ENCODE results near the gene RAB40B. TPM values are rescaled to one million over a fixed set of nuclear protein-coding genes. Genes with fewer than 3 reads are reported as not detected.
A peak's percentile ranks its signal among the peaks of the same experiment; 100 is the strongest.

Gene RAB40B
- polyA plus RNA-seq, 1 donor (not counting 4 experiments of a cell fraction or from before 2014, with no cell fraction given), result 10.6 TPM

DNA sequence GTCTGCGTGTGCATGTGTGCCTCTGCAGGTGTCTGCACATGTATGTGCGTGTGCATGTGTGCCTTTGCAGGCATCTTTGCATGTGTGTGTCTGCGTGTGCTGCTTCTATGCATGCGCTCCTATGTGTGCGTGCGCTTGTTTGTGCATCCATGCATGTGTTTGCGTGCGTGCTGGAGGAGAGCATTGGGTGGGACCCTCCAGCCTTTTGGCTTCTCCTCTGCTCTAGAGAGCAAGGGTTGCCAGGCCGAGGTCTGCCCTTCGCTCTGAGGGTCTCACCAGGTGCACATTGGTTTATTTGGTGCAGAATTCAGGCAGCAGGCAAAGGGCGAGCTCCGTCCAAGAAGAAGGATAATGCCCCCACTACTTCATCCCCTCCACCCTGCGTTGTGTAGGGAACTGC, 1.1 kb upstream of the RAB40B start:
- H3K36me3 ChIP-seq (ENCODE audit: control insufficient read depth in 2 of 2, extremely low read depth in 1 of 2, insufficient read depth in 2 of 2, low read length in 2 of 2), result no peaks in the 10 kb centered on the region
- no peaks in the 10 kb centered on the region for H4K20me1 ChIP-seq (ENCODE audit: control insufficient read depth, extremely low read depth, insufficient read depth, low read length)
- H3K27ac ChIP-seq (ENCODE audit: control insufficient read depth, insufficient read depth, low read length), result no peak overlapping the region
- peaks cover 17% of the 10 kb centered on the region for H3K4me1 ChIP-seq (ENCODE audit: control insufficient read depth, extremely low read depth, insufficient read depth, low read length)
- no peaks in the 10 kb centered on the region for H3K9me1 ChIP-seq (ENCODE audit: control insufficient read depth, extremely low read depth, insufficient read depth, low read length)
- no peak overlapping the region for H3K4me2 ChIP-seq (ENCODE audit: control insufficient read depth, extremely low read depth, insufficient read depth, low read depth, low read length)
- H3K27me3 ChIP-seq (ENCODE audit: control insufficient read depth, extremely low read depth, insufficient read depth, low read length), result peaks cover 6% of the 10 kb centered on the region
- FAIRE-seq (no peak), DNase-seq (ENCODE audit: low read depth, low spot score) (no peak)
- peaks cover under 1% of the 10 kb centered on the region for H3K9me3 ChIP-seq (ENCODE audit: control insufficient read depth, low read depth, low read length)
- H3K79me2 ChIP-seq (ENCODE audit: control insufficient read depth, insufficient read depth, low read length), result peaks cover 2% of the 10 kb centered on the region
- dilution Hi-C loops (cut with MboI; ENCODE audit: extremely low pct_ligation_motif_present, low sequenced_read_pairs), result no loop called here
- TF ChIP-seq, protein P1, sequence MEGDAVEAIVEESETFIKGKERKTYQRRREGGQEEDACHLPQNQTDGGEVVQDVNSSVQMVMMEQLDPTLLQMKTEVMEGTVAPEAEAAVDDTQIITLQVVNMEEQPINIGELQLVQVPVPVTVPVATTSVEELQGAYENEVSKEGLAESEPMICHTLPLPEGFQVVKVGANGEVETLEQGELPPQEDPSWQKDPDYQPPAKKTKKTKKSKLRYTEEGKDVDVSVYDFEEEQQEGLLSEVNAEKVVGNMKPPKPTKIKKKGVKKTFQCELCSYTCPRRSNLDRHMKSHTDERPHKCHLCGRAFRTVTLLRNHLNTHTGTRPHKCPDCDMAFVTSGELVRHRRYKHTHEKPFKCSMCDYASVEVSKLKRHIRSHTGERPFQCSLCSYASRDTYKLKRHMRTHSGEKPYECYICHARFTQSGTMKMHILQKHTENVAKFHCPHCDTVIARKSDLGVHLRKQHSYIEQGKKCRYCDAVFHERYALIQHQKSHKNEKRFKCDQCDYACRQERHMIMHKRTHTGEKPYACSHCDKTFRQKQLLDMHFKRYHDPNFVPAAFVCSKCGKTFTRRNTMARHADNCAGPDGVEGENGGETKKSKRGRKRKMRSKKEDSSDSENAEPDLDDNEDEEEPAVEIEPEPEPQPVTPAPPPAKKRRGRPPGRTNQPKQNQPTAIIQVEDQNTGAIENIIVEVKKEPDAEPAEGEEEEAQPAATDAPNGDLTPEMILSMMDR (optimal IDR thresholded peaks at IDR 0.05 in 1 of 3, IDR thresholded peaks at IDR 0.05 in 1 of 3, conservative IDR thresholded peaks at IDR 0.05 in 1 of 3; ENCODE audit: extremely low read depth in 1 of 3, insufficient read depth in 2 of 3, low read length in 3 of 3), result no peak
- TF ChIP-seq EZH2 (IDR thresholded peaks at IDR 0.05; ENCODE audit: low read length), result no peak
- no peak overlapping the region for H3K9ac ChIP-seq (ENCODE audit: control insufficient read depth, extremely low read depth, insufficient read depth, low read length)
- H2AFZ ChIP-seq (ENCODE audit: control insufficient read depth, low read length), result no peak overlapping the region
- H3K4me3 ChIP-seq (ENCODE audit: control insufficient read depth in 2 of 3, extremely low read depth in 1 of 3, insufficient read depth in 2 of 3, low read depth in 1 of 3, low read length in 3 of 3), result no peak overlapping the region

DNA sequence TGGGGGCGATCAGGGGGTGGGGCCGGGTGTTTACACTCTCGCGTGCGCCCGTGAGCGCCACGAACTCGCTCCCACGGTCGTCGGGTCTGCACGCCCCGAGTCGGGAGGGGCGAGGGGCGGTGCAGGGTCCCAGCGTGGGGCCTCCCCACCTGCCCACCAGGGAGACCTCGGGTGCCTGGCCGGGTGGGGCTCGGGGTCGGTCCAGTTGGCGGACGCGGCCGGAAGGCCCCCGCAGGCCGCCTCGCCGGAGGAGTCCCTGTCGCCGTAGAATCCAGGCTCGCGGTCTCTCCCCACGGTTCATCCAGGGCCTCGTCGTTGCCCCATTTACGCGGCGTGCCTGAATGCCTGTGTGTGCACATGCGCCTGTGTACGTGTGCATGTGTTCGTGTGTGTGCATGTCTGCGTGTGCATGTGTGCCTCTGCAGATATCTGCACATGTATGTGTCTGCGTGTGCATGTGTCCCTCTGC, 510 bp upstream of the RAB40B start:
- no peak overlapping the region for H3K27ac ChIP-seq (ENCODE audit: control insufficient read depth, insufficient read depth, low read length)
- no peak for TF ChIP-seq EZH2 (IDR thresholded peaks at IDR 0.05; ENCODE audit: low read length)
- TF ChIP-seq, protein P1 (optimal IDR thresholded peaks at IDR 0.05 in 1 of 3, IDR thresholded peaks at IDR 0.05 in 1 of 3, conservative IDR thresholded peaks at IDR 0.05 in 1 of 3; ENCODE audit: extremely low read depth in 1 of 3, insufficient read depth in 2 of 3, low read length in 3 of 3), result no peak
- no peaks in the 10 kb centered on the region for H4K20me1 ChIP-seq (ENCODE audit: control insufficient read depth, extremely low read depth, insufficient read depth, low read length)
- FAIRE-seq (no peak), DNase-seq (ENCODE audit: low read depth, low spot score) (no peak)
- H3K9me1 ChIP-seq (ENCODE audit: control insufficient read depth, extremely low read depth, insufficient read depth, low read length), result no peaks in the 10 kb centered on the region
- H2AFZ ChIP-seq (ENCODE audit: control insufficient read depth, low read length), result peak overlapping the region; percentile 69
- H3K9ac ChIP-seq (ENCODE audit: control insufficient read depth, extremely low read depth, insufficient read depth, low read length), result peak overlapping the region; percentile 47
- peak overlapping the region; percentile 51 to 64 (median 58) for H3K4me3 ChIP-seq (ENCODE audit: control insufficient read depth in 2 of 3, extremely low read depth in 1 of 3, insufficient read depth in 2 of 3, low read depth in 1 of 3, low read length in 3 of 3)
- H3K36me3 ChIP-seq (ENCODE audit: control insufficient read depth in 2 of 2, extremely low read depth in 1 of 2, insufficient read depth in 2 of 2, low read length in 2 of 2), result no peaks in the 10 kb centered on the region
- H3K79me2 ChIP-seq (ENCODE audit: control insufficient read depth, insufficient read depth, low read length), result peaks cover 2% of the 10 kb centered on the region
- dilution Hi-C loops (cut with MboI; ENCODE audit: extremely low pct_ligation_motif_present, low sequenced_read_pairs), result no loop called here
- H3K4me2 ChIP-seq (ENCODE audit: control insufficient read depth, extremely low read depth, insufficient read depth, low read depth, low read length), result peak overlapping the region; percentile 79
- H3K4me1 ChIP-seq (ENCODE audit: control insufficient read depth, extremely low read depth, insufficient read depth, low read length), result peaks cover 17% of the 10 kb centered on the region
- H3K27me3 ChIP-seq (ENCODE audit: control insufficient read depth, extremely low read depth, insufficient read depth, low read length), result peaks cover 6% of the 10 kb centered on the region
- H3K9me3 ChIP-seq (ENCODE audit: control insufficient read depth, low read depth, low read length), result peaks cover 3% of the 10 kb centered on the region
